Stimulated activated CD4-positive, alpha-beta T cell treated with anti-CD3 and anti-CD28 coated beads, TNF-alpha, amount 100 ng/mL, for 48 hours (primary cell): ENCODE data around the gene INSRR.

Experiments
- DNase-seq, 3 donors: peaks; one replicate each; pipeline ENCODE4 v3.0.0-alpha.2; 2020; ENCODE audit warnings: low read depth in 3 of 3

Gene INSRR

GRCh38 chr1:156804572-156805243 is 54.2 kb downstream of the INSRR start:
- DNase-seq = no peak

- DNase-seq = no peak
Measured at GRCh38 chr1:156804026-156804425, 54.9 kb downstream of the INSRR start.

- DNase-seq = no peak
Measured at GRCh38 chr1:156803086-156803851, 55.6 kb downstream of the INSRR start.

DNA sequence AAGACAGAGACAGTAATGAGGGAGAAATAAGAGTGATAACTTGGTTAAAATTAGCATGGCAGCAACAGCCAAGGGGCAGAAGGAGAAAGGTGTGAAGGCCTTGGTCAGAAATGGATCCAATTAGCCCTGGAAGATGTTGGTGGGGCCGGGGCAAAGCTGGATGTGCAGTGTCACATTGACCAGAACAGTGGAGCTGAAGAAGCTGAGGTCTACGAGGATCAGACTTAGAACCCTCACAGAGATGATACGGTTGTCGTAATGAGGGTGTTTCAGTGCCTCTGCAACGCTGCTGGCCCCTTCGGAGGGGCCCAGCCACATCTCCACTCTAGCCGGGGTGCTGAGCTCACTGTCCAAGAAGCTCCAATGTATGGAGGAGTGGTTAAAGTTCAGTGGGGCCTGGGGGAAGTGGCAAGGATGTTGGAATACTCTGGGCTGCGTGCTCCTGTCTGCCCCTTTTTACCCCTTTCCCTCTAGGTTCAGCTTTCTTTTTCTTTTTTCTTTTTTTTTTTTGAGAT is 56.4 kb downstream of the INSRR start:
- no peak for DNase-seq

- DNase-seq = no peak
Measured at GRCh38 chr1:156801409-156802121, 57.4 kb downstream of the INSRR start.

DNA sequence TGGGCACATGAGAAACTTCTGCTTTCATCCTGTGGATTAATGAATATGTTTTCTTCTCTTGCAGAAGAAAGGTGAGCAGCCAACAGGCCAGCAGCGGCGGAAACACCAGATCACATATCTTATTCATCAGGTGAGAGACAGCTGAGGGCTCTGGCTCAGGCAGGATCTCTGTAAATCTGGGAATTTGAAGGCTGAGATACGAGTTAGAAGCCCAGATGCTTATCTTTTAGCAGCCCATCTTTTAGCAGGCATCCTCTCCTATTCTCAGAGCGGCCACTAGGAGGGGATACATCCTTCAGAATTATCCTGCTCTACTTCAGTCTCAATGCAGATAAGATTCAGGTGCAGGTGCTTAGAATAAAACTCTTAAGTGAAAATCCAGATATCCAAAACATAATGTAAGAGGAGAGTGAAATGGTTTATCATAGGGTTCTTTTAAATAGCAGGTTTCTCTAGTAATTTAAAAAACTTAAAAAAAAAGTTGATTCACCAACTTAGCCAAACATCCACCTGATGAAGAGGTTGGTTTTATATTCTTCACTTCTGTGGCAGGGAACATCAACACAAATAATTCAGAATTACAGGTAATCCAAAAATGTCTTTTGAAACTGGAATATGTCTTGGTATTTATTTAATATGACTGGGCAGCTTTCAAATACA is 61.6 kb downstream of the INSRR start:
- DNase-seq = no peak

GRCh38 chr1:156796340-156797097 is 62.4 kb downstream of the INSRR start:
- DNase-seq = no peak

DNA sequence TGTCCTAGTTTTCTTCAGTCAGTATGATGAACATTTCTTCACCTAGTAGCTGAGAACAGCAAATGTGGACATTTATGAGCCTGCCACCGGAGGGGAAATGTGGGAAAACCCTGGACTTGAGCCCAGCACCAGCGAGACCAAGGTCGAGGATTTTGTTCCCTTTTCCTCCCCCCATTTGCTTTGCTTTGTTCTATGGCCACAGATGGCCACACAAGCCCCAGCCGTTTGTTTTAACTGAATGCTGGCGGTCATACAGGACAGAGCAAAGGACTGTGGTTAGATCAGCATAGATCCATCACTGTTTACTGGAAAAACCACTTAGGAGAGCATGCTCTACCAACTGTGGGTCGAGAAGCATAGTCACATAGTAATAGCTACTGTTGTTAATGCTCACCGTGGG is 63.1 kb downstream of the INSRR start:
- DNase-seq = no peak

GRCh38 chr1:156795374-156795733 is 63.6 kb downstream of the INSRR start:
- DNase-seq = no peak

- no peak for DNase-seq
Measured at GRCh38 chr1:156794506-156795373, 64.2 kb downstream of the INSRR start.
